HG03196 (cell line): ENCODE results near the gene ZNF609.
"Not testable (repeated sequence)": the region's sequence is repeated elsewhere in the genome, so short reads cannot be mapped to it uniquely, and the experiment has no call there.

Source experiments
- ATAC-seq: cut with Tn5 transposase; IDR thresholded peaks from one replicate; pipeline ENCODE4 v1.9.1; 2021; ENCODE audit not compliant: unreplicated experiment

The ZNF609 gene

GRCh38 chr15:64617727-64618126 lies 157.3 kb downstream of the ZNF609 start:
- no peak for ATAC-seq

GRCh38 chr15:64618138-64618537 lies 157.8 kb downstream of the ZNF609 start:
- no peak for ATAC-seq

DNA sequence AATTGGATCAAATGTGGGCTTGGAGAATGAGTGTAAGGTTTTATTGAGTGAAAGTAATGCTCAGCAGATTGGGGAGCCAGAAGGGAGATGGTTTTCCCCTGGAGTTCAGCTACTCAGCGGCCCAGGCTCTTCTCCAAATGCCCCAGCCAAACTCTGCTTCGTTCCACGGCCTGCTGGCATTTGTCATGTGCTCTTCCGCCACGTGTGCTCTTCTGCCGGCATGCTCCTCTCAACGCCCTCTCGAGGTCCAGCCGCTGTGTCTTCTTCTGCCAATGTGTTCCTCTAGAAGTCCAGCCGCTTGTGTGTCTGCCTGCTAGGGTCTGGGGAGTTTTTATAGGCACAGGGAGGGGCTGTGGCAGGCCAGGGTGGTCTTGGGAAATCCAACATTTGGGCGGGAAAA lies 158.2 kb downstream of the ZNF609 start:
- ATAC-seq = no peak

DNA sequence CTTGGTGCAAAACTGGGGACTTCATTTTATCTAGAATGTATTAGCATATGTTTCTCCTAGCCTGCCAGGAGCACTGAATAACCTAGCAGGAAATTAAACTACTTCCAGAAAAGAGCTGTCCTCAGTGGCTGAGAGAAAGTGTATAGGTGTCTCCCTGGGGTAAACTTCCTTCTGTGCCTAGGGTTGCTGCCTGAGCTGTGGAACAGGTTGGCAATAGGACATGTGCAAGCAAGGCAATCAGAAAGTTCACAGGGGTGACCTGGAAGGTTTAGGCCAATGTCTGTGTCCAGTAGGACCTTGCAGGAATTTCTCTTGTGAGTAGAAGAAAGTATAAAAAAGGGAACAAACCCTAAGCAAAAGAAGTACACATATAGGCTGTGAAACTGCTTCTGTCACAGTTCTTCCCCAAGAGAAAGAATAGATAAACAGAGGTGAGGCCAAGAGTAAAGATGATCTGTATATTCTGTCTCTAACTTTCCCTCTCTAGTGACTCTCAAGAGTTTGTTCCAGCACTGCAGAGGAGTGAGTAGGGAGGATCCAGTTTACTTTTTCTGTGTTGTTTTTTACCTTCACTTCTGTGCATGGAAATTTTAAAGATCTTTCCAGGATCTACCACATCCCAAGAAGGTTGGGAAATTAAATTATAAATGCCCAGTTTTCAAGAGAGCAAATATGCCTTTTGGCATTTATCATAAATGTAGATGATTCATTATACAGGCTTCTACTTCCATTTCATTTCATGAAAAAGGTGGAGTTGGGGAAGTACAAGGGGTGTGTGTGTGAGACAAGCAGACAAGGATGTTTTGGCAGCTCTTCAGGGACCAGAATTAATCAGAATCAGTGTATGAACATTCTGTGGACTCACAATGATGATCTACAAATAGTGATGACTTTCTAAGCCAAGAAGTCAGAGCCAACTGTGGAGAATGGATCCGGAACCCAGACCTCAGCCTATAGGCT lies 159.8 kb downstream of the ZNF609 start:
- no peak for ATAC-seq

- ATAC-seq = no peak
Observed at GRCh38 chr15:64621056-64621455, 160.7 kb downstream of the ZNF609 start.

- peak; percentile 69 for ATAC-seq
Observed at GRCh38 chr15:64622410-64623260, 162.3 kb downstream of the ZNF609 start.

DNA sequence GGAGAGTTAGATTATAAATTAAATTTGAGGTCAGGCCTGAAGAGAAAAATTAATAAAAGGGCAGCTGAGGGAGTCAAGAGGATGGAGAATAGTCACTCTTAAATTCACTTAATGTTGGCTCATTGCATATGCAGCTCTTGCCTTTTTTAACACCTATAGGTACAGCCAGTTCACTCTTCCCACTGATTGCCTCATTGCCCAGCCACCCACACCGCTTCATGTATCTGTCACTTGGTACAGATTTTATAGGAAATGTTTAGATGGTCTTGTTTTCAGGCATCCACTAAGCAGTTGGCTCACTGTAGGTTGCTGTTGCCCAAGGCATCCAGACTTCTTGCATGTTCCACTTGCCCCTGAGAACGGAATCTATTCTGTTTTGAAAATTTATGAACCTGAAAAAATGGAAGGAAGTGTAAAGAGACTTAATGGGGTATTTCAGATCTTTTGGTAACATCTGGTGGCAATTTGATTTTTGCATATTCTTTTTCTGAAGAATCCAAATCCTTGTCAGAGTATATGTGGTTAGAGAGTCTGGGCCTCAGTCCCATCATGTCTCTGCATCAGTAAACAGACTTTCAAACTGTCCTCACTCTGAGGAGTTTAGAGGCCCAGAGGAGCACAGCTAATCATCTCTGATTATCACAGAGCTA lies 163.1 kb downstream of the ZNF609 start:
- no peak for ATAC-seq

DNA sequence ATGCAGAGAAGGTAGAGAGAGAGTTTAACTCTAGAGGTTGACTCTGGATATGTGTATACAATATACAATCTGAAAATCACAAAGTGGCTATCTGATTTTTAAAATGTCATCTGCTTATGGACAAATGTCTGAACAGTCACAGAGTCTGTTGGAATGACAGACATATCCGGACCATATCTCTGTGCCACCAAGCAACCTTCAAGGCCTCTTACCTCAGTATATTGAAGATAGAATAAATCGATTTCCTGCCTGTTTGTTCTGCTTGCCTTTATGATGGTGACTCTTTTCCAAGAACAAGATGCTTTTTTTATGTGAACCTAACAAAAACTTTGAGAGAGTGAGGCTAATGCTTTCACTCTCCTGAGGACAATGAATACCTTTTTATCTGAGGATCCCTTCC lies 163.9 kb downstream of the ZNF609 start:
- ATAC-seq = no peak

- no peak for ATAC-seq
Observed at GRCh38 chr15:64629063-64629462, 168.7 kb downstream of the ZNF609 start.

- ATAC-seq = no peak
Observed at GRCh38 chr15:64630396-64631107, 170.2 kb downstream of the ZNF609 start.

GRCh38 chr15:64632639-64633038 lies 172.3 kb downstream of the ZNF609 start:
- not testable (repeated sequence) for ATAC-seq

DNA sequence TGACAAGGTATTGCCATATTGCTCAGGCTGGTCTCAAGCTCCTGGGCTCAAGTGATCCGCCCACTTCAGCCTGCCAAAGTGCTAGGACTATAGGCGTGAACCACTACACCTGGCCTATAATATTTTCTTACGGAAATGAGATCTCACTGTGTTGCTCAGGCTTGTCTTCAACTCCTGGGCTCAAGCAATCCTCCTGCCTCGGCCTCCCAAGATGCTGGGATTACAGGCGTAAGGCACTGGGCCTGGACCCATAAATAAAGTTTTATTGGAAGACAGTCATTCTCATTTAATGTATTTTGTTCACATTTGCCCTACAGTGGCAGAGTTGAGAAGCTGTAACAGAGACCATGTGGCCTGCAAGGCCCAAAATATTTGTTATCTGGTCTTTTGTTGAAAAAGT lies 173.0 kb downstream of the ZNF609 start:
- no peak for ATAC-seq

- peak; percentile 65 for ATAC-seq
Observed at GRCh38 chr15:64634027-64634426, 173.6 kb downstream of the ZNF609 start.

- peak; percentile 48 for ATAC-seq
Observed at GRCh38 chr15:64634576-64635498, 174.5 kb downstream of the ZNF609 start.

GRCh38 chr15:64635499-64636495 lies 175.4 kb downstream of the ZNF609 start:
- ATAC-seq = peak; percentile 19

- no peak for ATAC-seq
Observed at GRCh38 chr15:64636556-64636955, 176.2 kb downstream of the ZNF609 start.

DNA sequence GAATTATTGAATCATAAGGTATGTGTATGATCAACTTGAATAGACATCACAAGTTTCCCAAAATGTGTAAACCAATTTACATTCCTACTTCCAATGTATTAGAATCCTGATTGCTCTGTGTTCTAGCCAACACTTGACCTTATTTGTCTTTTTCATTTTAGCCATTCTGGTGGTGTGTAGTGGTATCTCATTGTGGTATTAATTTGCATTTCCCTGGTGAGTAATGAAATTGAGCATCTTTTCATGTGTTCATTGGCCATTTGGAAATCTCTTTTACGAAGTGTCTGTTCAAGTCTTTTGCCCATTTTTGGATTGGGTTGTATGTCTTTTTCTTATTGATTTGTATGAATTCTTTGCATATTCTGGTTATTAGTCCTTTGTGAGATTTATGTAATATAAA lies 177.0 kb downstream of the ZNF609 start:
- ATAC-seq = no peak

DNA sequence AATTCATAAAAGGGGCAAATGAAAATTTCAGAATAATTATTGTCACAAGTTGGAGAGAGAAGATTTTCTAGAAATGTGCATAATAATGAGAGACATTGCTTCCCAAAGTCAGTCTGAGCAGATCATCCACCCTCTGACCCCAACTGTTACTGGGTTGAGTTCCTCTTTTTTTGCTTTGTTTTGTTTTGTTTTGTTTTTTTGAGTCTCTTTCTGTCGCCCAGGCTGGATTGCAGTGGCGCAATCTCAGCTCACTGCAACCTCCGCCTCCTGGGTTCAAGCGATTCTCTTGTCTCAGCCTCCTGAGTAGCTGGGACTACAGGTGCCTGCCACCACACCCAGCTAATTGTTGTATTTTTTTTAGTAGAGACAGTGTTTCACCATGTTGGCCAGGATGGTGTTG lies 179.4 kb downstream of the ZNF609 start:
- not testable (repeated sequence) for ATAC-seq
